HG02763 (cell line): Measurements from ENCODE around the gene IMPDH1.

ENCODE experiments used
- ATAC-seq: cut with Tn5 transposase; IDR thresholded peaks from one replicate; pipeline ENCODE4 v1.9.1; 2021; ENCODE audit warnings: mild to moderate bottlenecking, moderate library complexity; ENCODE audit not compliant: unreplicated experiment

Gene IMPDH1

GRCh38 chr7:128435327-128435686 is 25.5 kb upstream of the IMPDH1 start:
- no peak for ATAC-seq

GRCh38 chr7:128434413-128435326 is 24.9 kb upstream of the IMPDH1 start:
- no peak for ATAC-seq

- ATAC-seq, result no peak
Measured at GRCh38 chr7:128431754-128432153, 22.0 kb upstream of the IMPDH1 start.

- ATAC-seq, result no peak
Measured at GRCh38 chr7:128431221-128431620, 21.4 kb upstream of the IMPDH1 start.

- no peak for ATAC-seq
Measured at GRCh38 chr7:128430207-128430606, 20.4 kb upstream of the IMPDH1 start.

GRCh38 chr7:128427289-128427891 is 17.6 kb upstream of the IMPDH1 start:
- no peak for ATAC-seq

- ATAC-seq, result no peak
Measured at GRCh38 chr7:128425850-128426249, 16.1 kb upstream of the IMPDH1 start.

GRCh38 chr7:128424686-128425275 is 15.0 kb upstream of the IMPDH1 start:
- ATAC-seq, result no peak

- no peak for ATAC-seq
Measured at GRCh38 chr7:128422842-128423241, 13.1 kb upstream of the IMPDH1 start.

GRCh38 chr7:128422037-128422436 is 12.3 kb upstream of the IMPDH1 start:
- ATAC-seq, result no peak

- ATAC-seq, result no peak
Measured at GRCh38 chr7:128421384-128421783, 11.6 kb upstream of the IMPDH1 start.

- ATAC-seq, result no peak
Measured at GRCh38 chr7:128420773-128421172, 11.0 kb upstream of the IMPDH1 start.

GRCh38 chr7:128419257-128419656 is 9.5 kb upstream of the IMPDH1 start:
- ATAC-seq, result no peak

GRCh38 chr7:128417071-128417470 is 7.3 kb upstream of the IMPDH1 start:
- no peak for ATAC-seq

GRCh38 chr7:128415217-128415785 is 5.5 kb upstream of the IMPDH1 start:
- no peak for ATAC-seq

GRCh38 chr7:128410451-128410753 is 620 bp upstream of the IMPDH1 start:
- no peak for ATAC-seq

- ATAC-seq, result no peak
Measured at GRCh38 chr7:128408709-128409595, 830 bp downstream of the IMPDH1 start.

- no peak for ATAC-seq
Measured at GRCh38 chr7:128407751-128408708, 1.8 kb downstream of the IMPDH1 start.

- ATAC-seq, result no peak
Measured at GRCh38 chr7:128407233-128407589, 2.6 kb downstream of the IMPDH1 start.
